Karpas-422 (cell line): ENCODE measurements around the gene WNK3. TPM values are rescaled to one million over a fixed set of nuclear protein-coding genes. Genes with fewer than 3 reads are reported as not detected.
"Not testable (repeated sequence)": the region's sequence is repeated elsewhere in the genome, so short reads cannot be mapped to it uniquely, and the experiment has no call there.

ENCODE experiments used
- DNase-seq: peaks from one replicate; pipeline ENCODE4 v3.0.0-alpha.2; 2015
- H2AFZ ChIP-seq: fragments of 200-600 bp; sonication (generic); 2 replicates; pipeline ENCODE4 v1.6.1; 2014; ENCODE audit warnings: antibody characterized with exemption, low read length, mixed read lengths
- H3K27ac ChIP-seq: fragments of 200-600 bp; sonication (generic); 2 replicates; pipeline ENCODE4 v1.5.1; 2014; ENCODE audit warnings: mild to moderate bottlenecking, low read length, moderate library complexity
- H3K27me3 ChIP-seq: fragments of 200-600 bp; sonication (generic); 2 replicates; pipeline ENCODE4 v1.6.1; 2014; ENCODE audit warnings: low read length, mixed read lengths
- H3K36me3 ChIP-seq: fragments of 200-600 bp; sonication (generic); 2 replicates; pipeline ENCODE4 v1.6.1; 2014; ENCODE audit warnings: low read length, mixed read lengths; ENCODE audit not compliant: insufficient read depth
- H3K4me1 ChIP-seq: fragments of 200-600 bp; sonication (generic); 2 replicates; pipeline ENCODE4 v1.6.1; 2014; ENCODE audit warnings: mild to moderate bottlenecking, low read length, mixed read lengths
- H3K4me2 ChIP-seq: fragments of 200-600 bp; sonication (generic); 2 replicates; pipeline ENCODE4 v1.6.1; 2014; ENCODE audit warnings: low read length, low read depth, mild to moderate bottlenecking; ENCODE audit not compliant: poor library complexity, severe bottlenecking
- H3K4me3 ChIP-seq: fragments of 200-600 bp; sonication (generic); 2 replicates; pipeline ENCODE4 v1.5.1; 2014; ENCODE audit warnings: mild to moderate bottlenecking, antibody characterized with exemption, low read length, mixed read lengths
- H3K79me2 ChIP-seq: fragments of 200-600 bp; sonication (generic); 2 replicates; pipeline ENCODE4 v1.6.1; 2014; ENCODE audit warnings: mild to moderate bottlenecking, low read length, mixed read lengths
- H3K9ac ChIP-seq: fragments of 200-600 bp; sonication (generic); 2 replicates; pipeline ENCODE4 v1.6.0; 2014; ENCODE audit warnings: low read length
- H3K9me2 ChIP-seq: fragments of 200-600 bp; sonication (generic), shearing (Covaris generic); replicated peaks from 2 replicates; pipeline ENCODE4 v1.6.0; 2014; ENCODE audit warnings: mild to moderate bottlenecking, low read length, moderate library complexity; ENCODE audit not compliant: insufficient read depth
- H3K9me3 ChIP-seq: fragments of 300-700, 200-600 bp; sonication (generic); 2 replicates; pipeline ENCODE4 v1.6.1; 2014; ENCODE audit warnings: low read length, mixed read lengths
- H4K20me1 ChIP-seq: fragments of 200-600 bp; sonication (generic); 2 replicates; pipeline ENCODE4 v1.6.1; 2014; ENCODE audit warnings: mild to moderate bottlenecking, antibody characterized with exemption, low read length, low read depth; ENCODE audit not compliant: insufficient read depth
- total RNA-seq: library from RNA; depleted of rRNA; stranded (reverse); fragments of >200 nt; shearing (Covaris generic); gene quantifications from 2 replicates; pipeline ENCODE4 v1.2.3, GENCODE V29; 2014; ENCODE audit warnings: low replicate concordance

WNK3 gene
- total RNA-seq, 1 experiment from 2014 or later: 0.04 TPM

DNA sequence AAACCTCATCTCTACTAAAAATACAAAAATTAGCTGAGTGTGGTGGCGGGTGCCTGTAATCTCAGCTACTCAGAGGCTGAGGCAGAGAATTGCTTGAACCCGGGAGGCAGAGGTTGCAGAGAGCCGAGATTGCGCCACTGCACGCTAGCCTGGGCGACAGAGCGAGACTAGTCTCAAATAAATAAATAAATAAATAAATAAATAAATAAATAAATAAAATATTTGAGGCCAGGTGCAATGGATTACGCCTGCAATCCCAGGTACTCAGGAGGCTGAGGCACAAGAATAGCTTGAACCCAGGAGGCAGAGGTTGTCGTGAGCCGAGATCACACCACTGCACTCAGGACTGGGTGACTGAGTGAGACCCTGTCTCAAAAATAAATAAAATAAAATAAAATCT, 20.5 kb downstream of the WNK3 start:
- H3K9me2 ChIP-seq: not testable (repeated sequence)

DNA sequence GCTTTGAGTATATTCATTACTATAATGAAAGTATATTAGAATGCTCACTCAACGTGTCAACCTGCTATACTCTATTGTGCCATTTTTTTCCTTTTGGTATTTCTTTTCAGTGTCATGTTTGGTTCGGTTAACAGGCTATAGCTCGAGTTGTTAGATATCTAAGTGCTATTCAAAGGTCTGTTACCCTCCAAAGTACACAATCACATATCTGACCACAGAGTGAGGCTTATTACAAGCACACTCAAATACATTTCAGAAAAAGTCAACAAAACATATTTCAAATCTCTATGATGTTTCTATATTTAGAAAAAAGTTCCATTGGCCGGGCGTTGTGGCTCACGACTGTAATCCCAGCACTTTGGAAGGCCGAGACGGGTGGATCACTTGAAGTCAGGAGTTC, 32.8 kb downstream of the WNK3 start:
- H3K9me3 ChIP-seq: no peaks in the 10 kb centered on the region
- no peak overlapping the region for H3K27ac ChIP-seq
- no peaks in the 10 kb centered on the region for H3K9me2 ChIP-seq
- H3K27me3 ChIP-seq: no peaks in the 10 kb centered on the region
- H3K4me1 ChIP-seq: no peaks in the 10 kb centered on the region
- H3K4me2 ChIP-seq: no peak overlapping the region
- H4K20me1 ChIP-seq: no peaks in the 10 kb centered on the region
- no peak for DNase-seq
- H3K36me3 ChIP-seq: no peaks in the 10 kb centered on the region
- no peaks in the 10 kb centered on the region for H3K79me2 ChIP-seq
- no peak overlapping the region for H3K4me3 ChIP-seq
- H3K9ac ChIP-seq: no peak overlapping the region
- no peak overlapping the region for H2AFZ ChIP-seq

More for the DNA sequence above, 20.5 kb downstream of the WNK3 start:
- H3K4me1 ChIP-seq, H3K4me3 ChIP-seq, H3K27me3 ChIP-seq, H3K79me2 ChIP-seq, H3K4me2 ChIP-seq, DNase-seq, H3K27ac ChIP-seq, H2AFZ ChIP-seq, H4K20me1 ChIP-seq, H3K9ac ChIP-seq, H3K36me3 ChIP-seq, H3K9me3 ChIP-seq: not testable (repeated sequence)

GRCh38 chrX:54320067-54320466, 37.8 kb downstream of the WNK3 start:
- Histone ChIP-seq H3K36me3 (no peaks in the 10 kb centered on the region), H3K27me3 (no peaks in the 10 kb centered on the region)

DNA sequence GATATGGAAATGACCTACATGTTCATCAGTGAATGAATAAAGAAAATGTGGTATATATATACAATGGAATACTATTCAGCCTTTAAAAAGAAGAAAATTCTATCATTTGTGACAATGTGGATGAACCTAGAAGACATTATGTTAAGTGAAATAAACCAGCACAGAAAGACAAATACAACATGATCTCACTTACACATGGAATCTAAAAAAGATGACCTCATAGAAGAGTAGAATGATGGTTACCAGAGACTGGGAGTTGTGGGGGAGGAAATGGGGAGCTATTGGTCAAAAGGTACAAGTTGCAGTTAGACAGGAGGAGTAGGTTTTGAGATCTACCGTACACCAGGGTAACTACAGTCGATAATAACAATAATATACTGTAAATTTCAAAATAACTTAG, 51.5 kb downstream of the WNK3 start:
- Histone ChIP-seq H3K4me3 (no peak overlapping the region), H3K4me1 (no peaks in the 10 kb centered on the region), H3K36me3 (no peaks in the 10 kb centered on the region), H3K4me2 (no peak overlapping the region), H3K79me2 (no peaks in the 10 kb centered on the region), H4K20me1 (no peaks in the 10 kb centered on the region), H2AFZ (no peak overlapping the region), H3K9me2 (no peaks in the 10 kb centered on the region), H3K27ac (no peak overlapping the region), H3K9ac (no peak overlapping the region), H3K27me3 (no peaks in the 10 kb centered on the region), H3K9me3 (no peaks in the 10 kb centered on the region)
- DNase-seq: no peak

More at GRCh38 chrX:54320067-54320466, 37.8 kb downstream of the WNK3 start:
- H3K9me3 ChIP-seq: no peaks in the 10 kb centered on the region
- H3K27ac ChIP-seq: no peak overlapping the region
- no peak overlapping the region for H3K9ac ChIP-seq
- no peak for DNase-seq
- H3K9me2 ChIP-seq: no peaks in the 10 kb centered on the region
- no peaks in the 10 kb centered on the region for H3K79me2 ChIP-seq
- no peaks in the 10 kb centered on the region for H3K4me1 ChIP-seq
- H4K20me1 ChIP-seq: no peaks in the 10 kb centered on the region
- H2AFZ ChIP-seq: no peak overlapping the region
- H3K4me2 ChIP-seq: no peak overlapping the region
- H3K4me3 ChIP-seq: no peak overlapping the region

DNA sequence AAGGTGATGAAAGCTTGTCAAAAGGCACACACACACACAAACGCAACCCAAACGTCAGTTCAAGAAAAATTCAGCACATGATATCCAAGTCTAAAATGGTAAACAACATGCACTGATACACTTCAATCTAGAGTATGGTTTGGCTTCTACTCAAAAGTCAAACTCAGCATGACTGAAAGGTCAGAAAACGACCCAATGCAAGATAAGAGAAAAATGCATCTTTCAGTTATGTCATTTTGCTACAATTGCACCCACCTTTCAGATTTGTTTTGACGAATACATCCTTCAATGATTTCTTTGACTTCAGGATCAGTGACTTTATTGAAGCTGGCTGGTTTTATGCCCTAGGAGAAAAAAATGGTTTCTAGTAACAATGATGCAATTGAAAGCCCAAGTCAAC, 56.3 kb downstream of the WNK3 start:
- no peak for DNase-seq
- Histone ChIP-seq H3K9me3 (no peaks in the 10 kb centered on the region), H3K4me2 (no peak overlapping the region), H3K4me3 (no peak overlapping the region), H3K27me3 (no peaks in the 10 kb centered on the region), H3K79me2 (no peaks in the 10 kb centered on the region), H4K20me1 (no peaks in the 10 kb centered on the region), H3K4me1 (no peaks in the 10 kb centered on the region), H3K36me3 (no peaks in the 10 kb centered on the region), H3K9me2 (no peaks in the 10 kb centered on the region), H3K27ac (no peak overlapping the region), H2AFZ (no peak overlapping the region), H3K9ac (no peak overlapping the region)

GRCh38 chrX:54294306-54294705, 63.5 kb downstream of the WNK3 start:
- Histone ChIP-seq H3K4me1 (no peaks in the 10 kb centered on the region), H3K36me3 (no peaks in the 10 kb centered on the region), H3K9me3 (no peaks in the 10 kb centered on the region), H3K27me3 (no peaks in the 10 kb centered on the region), H4K20me1 (no peaks in the 10 kb centered on the region), H3K27ac (no peak overlapping the region), H3K4me3 (no peak overlapping the region), H3K79me2 (no peaks in the 10 kb centered on the region), H3K4me2 (no peak overlapping the region), H3K9me2 (no peaks in the 10 kb centered on the region), H3K9ac (no peak overlapping the region), H2AFZ (no peak overlapping the region)
- no peak for DNase-seq

DNA sequence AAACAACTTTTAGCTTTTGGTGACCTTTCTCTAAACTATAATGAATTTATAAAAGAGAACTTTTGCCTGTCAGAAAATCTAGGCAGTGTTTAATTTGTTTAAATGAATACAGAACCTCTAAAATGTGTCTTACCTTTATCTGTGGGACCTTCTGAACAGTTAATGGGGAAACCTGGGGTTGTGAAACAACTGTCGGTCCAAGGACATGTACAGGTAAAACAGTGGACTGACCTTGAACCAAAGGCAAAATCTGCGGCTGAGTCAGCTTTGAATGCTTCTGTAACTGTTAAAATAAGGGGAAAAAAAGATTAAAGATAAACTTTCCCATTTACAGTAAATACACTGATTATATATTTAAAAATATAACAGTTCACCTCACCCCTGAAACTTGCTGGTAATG, 65.1 kb downstream of the WNK3 start:
- Histone ChIP-seq H3K9me3 (no peaks in the 10 kb centered on the region), H3K27me3 (no peaks in the 10 kb centered on the region), H3K9me2 (no peaks in the 10 kb centered on the region), H3K4me1 (no peaks in the 10 kb centered on the region), H3K4me2 (no peak overlapping the region), H3K79me2 (no peaks in the 10 kb centered on the region), H3K36me3 (no peaks in the 10 kb centered on the region), H3K27ac (no peak overlapping the region), H2AFZ (no peak overlapping the region), H3K9ac (no peak overlapping the region), H3K4me3 (no peak overlapping the region), H4K20me1 (no peaks in the 10 kb centered on the region)
- DNase-seq: no peak

DNA sequence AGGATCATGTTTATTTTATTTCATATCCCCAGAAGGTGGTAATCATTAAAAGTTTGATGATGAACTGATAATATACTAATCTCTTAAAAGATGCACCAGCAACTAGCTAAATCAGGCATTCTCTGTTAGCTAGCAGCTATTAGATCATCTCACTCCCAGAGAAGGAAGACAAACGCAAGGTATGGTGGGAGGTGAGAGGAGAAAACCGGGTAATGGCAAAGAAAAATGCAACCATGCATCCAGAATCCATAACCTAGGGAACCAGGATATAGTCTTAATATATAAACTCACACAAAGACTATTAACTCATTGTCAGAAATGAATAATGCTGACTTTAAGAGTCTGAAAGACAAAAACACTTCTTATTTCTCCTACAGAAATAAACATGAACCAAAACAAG, 66.1 kb downstream of the WNK3 start:
- no peak overlapping the region for H3K27ac ChIP-seq
- no peak overlapping the region for H2AFZ ChIP-seq
- H3K79me2 ChIP-seq: no peaks in the 10 kb centered on the region
- H3K9me2 ChIP-seq: no peaks in the 10 kb centered on the region
- H3K27me3 ChIP-seq: no peaks in the 10 kb centered on the region
- no peaks in the 10 kb centered on the region for H3K4me1 ChIP-seq
- no peaks in the 10 kb centered on the region for H4K20me1 ChIP-seq
- no peak overlapping the region for H3K4me3 ChIP-seq
- no peak for DNase-seq
- no peak overlapping the region for H3K9ac ChIP-seq
- no peaks in the 10 kb centered on the region for H3K36me3 ChIP-seq
- H3K9me3 ChIP-seq: no peaks in the 10 kb centered on the region
- no peak overlapping the region for H3K4me2 ChIP-seq

GRCh38 chrX:54288968-54289367, 68.9 kb downstream of the WNK3 start:
- Histone ChIP-seq H3K27me3 (no peaks in the 10 kb centered on the region), H3K27ac (no peak overlapping the region), H3K9me3 (no peaks in the 10 kb centered on the region), H4K20me1 (no peaks in the 10 kb centered on the region), H3K36me3 (no peaks in the 10 kb centered on the region), H3K9me2 (no peaks in the 10 kb centered on the region), H3K4me2 (no peak overlapping the region), H2AFZ (no peak overlapping the region), H3K9ac (no peak overlapping the region), H3K4me3 (no peak overlapping the region), H3K4me1 (no peaks in the 10 kb centered on the region), H3K79me2 (no peaks in the 10 kb centered on the region)
- DNase-seq: no peak
